Nasal cavity respiratory epithelium epithelial cell of viscerocranial mucosa (primary cell): ENCODE measurements around the gene LRRTM4. TPM values are rescaled to one million over a fixed set of nuclear protein-coding genes. Genes with fewer than 3 reads are reported as not detected.

Experiments
- total RNA-seq: library from RNA; depleted of rRNA; stranded (reverse); fragments of >200 nt; gene quantifications from 2 replicates; pipeline ENCODE4 v1.2.3, GENCODE V29; 2014

The LRRTM4 gene
- not detected in 2 replicates for total RNA-seq

GRCh38 chr2:77521931-77522470 is at the start of gene LRRTM4:
TSS of gene LRRTM4 (minus strand) at chr2:77522376.

